A549 (cell line): ENCODE data around the gene TMEM132D.

Source experiments
- CEBPB ChIP-seq, 2 experiments: fragments of >200 bp in 1 of 2; sonication (Bioruptor Twin) in 1 of 2; formaldehyde crosslinking in 1 of 2; IDR thresholded peaks; 2 replicates each; pipeline ENCODE4 v1.6.1; 2012 to 2016
- CTCF ChIP-seq: fragments of >200 bp; sonication (Bioruptor Twin); formaldehyde crosslinking; IDR thresholded peaks from 3 replicates; pipeline ENCODE4 v1.5.1; 2016
- MAZ ChIP-seq: fragments of 150-350 bp; IDR thresholded peaks from 2 replicates; pipeline ENCODE4 v1.6.1; 2014; ENCODE audit warnings: antibody characterized with exemption, low read depth, low read length, borderline replicate concordance
- POLR2AphosphoS2 ChIP-seq: conservative IDR thresholded peaks from 2 replicates; pipeline ENCODE4 v1.6.1; 2012; ENCODE audit warnings: low read length, improper control_type of control experiment, inconsistent platforms
- RFX5 ChIP-seq: fragments of 450-650 bp; IDR thresholded peaks from 2 replicates; pipeline ENCODE4 v1.7.1; 2014; ENCODE audit warnings: antibody characterized with exemption, mild to moderate bottlenecking, moderate library complexity
- SMC3 ChIP-seq: fragments of >200 bp; sonication (Bioruptor Twin); formaldehyde crosslinking; IDR thresholded peaks from 3 replicates; pipeline ENCODE4 v1.6.1; 2018; ENCODE audit warnings: inconsistent platforms
- ZSCAN20 ChIP-seq: fragments of 250-450 bp; sonication (Bioruptor Pico); IDR thresholded peaks from 2 replicates; pipeline ENCODE4 v1.8.0; 2022; ENCODE audit warnings: mild to moderate bottlenecking, moderate library complexity

- TF ChIP-seq MAZ, result no peak
- no peak for TF ChIP-seq POLR2AphosphoS2
- TF ChIP-seq CTCF, result no peak
- no peak for TF ChIP-seq ZSCAN20 (CRISPR knock-in tag)
- TF ChIP-seq CEBPB (IDR thresholded peaks at IDR 0.05), result no peak
- TF ChIP-seq SMC3, result no peak
- no peak for TF ChIP-seq RFX5
Observed at GRCh38 chr12:129052373-129052772, 851.5 kb downstream of the TMEM132D start.
